Peyer's patch (tissue), 4 donors: ENCODE data around the gene PAX2.

Experiments
- POLR2A ChIP-seq, 2 donors: fragments of 450-650 bp; IDR thresholded peaks; one replicate each; pipeline ENCODE4 v1.5.1; 2017; ENCODE audit warnings: antibody characterized with exemption in 2 of 2, mild to moderate bottlenecking in 2 of 2, moderate library complexity in 2 of 2
- TF ChIP-seq, protein P1 (sequence below), 6 experiments: fragments of 450-650 bp in 4 of 6; fragments of 200-600 bp in 2 of 6; sonication (generic) in 1 of 6; IDR thresholded peaks; one replicate each; pipeline ENCODE4 v1.5.1; 2017 to 2019; ENCODE audit warnings: antibody characterized with exemption in 6 of 6, mild to moderate bottlenecking in 3 of 6, moderate library complexity in 1 of 6

GRCh38 chr10:100734295-100735086, 10.9 kb upstream of the PAX2 start:
- TF ChIP-seq, protein P1, sequence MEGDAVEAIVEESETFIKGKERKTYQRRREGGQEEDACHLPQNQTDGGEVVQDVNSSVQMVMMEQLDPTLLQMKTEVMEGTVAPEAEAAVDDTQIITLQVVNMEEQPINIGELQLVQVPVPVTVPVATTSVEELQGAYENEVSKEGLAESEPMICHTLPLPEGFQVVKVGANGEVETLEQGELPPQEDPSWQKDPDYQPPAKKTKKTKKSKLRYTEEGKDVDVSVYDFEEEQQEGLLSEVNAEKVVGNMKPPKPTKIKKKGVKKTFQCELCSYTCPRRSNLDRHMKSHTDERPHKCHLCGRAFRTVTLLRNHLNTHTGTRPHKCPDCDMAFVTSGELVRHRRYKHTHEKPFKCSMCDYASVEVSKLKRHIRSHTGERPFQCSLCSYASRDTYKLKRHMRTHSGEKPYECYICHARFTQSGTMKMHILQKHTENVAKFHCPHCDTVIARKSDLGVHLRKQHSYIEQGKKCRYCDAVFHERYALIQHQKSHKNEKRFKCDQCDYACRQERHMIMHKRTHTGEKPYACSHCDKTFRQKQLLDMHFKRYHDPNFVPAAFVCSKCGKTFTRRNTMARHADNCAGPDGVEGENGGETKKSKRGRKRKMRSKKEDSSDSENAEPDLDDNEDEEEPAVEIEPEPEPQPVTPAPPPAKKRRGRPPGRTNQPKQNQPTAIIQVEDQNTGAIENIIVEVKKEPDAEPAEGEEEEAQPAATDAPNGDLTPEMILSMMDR (IDR thresholded peaks at IDR 0.05), result no peak
- no peak for TF ChIP-seq POLR2A (IDR thresholded peaks at IDR 0.05)
